Tibial nerve (tissue), 3 donors: ENCODE results near the gene AK8.

ENCODE experiments used
- CTCF ChIP-seq, 5 experiments: fragments of 200-600 bp in 3 of 5; fragments of 450-650 bp in 2 of 5; sonication (generic) in 3 of 5; IDR thresholded peaks; one replicate each; pipeline ENCODE4 v1.5.1; 2016 to 2019; ENCODE audit warnings: antibody characterized with exemption in 5 of 5, mild to moderate bottlenecking in 3 of 5, moderate library complexity in 2 of 5
- POLR2A ChIP-seq, 2 donors: fragments of 450-650 bp; IDR thresholded peaks; one replicate each; pipeline ENCODE4 v1.6.1; 2017; ENCODE audit warnings: antibody characterized with exemption in 2 of 2, mild to moderate bottlenecking in 2 of 2, moderate library complexity in 2 of 2

GRCh38 chr9:132763574-132763973 lies 114.5 kb downstream of the AK8 start:
- TF ChIP-seq CTCF (IDR thresholded peaks at IDR 0.05) (no peak), POLR2A (IDR thresholded peaks at IDR 0.05) (no peak)
